ENCODE data around the gene CAPS. TPM values are rescaled to one million over a fixed set of nuclear protein-coding genes. Genes with fewer than 3 reads are reported as not detected.

CAPS gene
- total RNA-seq, 1 donor from 2014 or later: 21.6 TPM

GRCh38 chr19:5903624-5904351 is 10.3 kb upstream of the CAPS start, which contains the start of gene NDUFA11:
Gene NDUFA11 (minus strand): TSS chr19:5903790. CDS start chr19:5903708, 82 bp downstream.
- DNase-seq (peak; percentile 96), ATAC-seq (ENCODE audit: low read depth) (peak; percentile 57)
- H3K9me3 Mint-ChIP-seq: no peaks in the 10 kb centered on the region
- peaks cover 24% of the 10 kb centered on the region for H3K36me3 Mint-ChIP-seq (ENCODE audit: low read depth)
- CTCF ChIA-PET: interaction anchor here (1.1 to 1.3 kb wide), 2 partner anchors 64 to 100 kb away, joined by 3 to 6 read pairs; no protein-coding TSS in a partner anchor
- H3K4me3 Mint-ChIP-seq: peak within 1 kb of the TSS; percentile 95
- peak within 1 kb of the TSS; percentile 98 for H3K27ac Mint-ChIP-seq
- TF ChIP-seq, protein P1, sequence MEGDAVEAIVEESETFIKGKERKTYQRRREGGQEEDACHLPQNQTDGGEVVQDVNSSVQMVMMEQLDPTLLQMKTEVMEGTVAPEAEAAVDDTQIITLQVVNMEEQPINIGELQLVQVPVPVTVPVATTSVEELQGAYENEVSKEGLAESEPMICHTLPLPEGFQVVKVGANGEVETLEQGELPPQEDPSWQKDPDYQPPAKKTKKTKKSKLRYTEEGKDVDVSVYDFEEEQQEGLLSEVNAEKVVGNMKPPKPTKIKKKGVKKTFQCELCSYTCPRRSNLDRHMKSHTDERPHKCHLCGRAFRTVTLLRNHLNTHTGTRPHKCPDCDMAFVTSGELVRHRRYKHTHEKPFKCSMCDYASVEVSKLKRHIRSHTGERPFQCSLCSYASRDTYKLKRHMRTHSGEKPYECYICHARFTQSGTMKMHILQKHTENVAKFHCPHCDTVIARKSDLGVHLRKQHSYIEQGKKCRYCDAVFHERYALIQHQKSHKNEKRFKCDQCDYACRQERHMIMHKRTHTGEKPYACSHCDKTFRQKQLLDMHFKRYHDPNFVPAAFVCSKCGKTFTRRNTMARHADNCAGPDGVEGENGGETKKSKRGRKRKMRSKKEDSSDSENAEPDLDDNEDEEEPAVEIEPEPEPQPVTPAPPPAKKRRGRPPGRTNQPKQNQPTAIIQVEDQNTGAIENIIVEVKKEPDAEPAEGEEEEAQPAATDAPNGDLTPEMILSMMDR (IDR thresholded peaks at IDR 0.05): no peak
- H3K27me3 Mint-ChIP-seq: no peaks in the 10 kb centered on the region
- H3K4me1 Mint-ChIP-seq: peaks cover 38% of the 10 kb centered on the region
- POLR2A ChIA-PET: interaction anchor here (0.5 to 2.5 kb wide), 28 partner anchors 10 to 1689 kb away, joined by 3 to 34 read pairs (median 4); partner anchors contain the start of genes CATSPERD, FEM1A, KHSRP and LONP1
- intact Hi-C loops (cut with micrococcal nuclease): loop anchor here (1.0 to 10.0 kb wide), 11 partner anchors 75 to 1631 kb away; partner anchors contain the start of genes ALKBH7, CATSPERD, DUS3L and FEM1A

DNA sequence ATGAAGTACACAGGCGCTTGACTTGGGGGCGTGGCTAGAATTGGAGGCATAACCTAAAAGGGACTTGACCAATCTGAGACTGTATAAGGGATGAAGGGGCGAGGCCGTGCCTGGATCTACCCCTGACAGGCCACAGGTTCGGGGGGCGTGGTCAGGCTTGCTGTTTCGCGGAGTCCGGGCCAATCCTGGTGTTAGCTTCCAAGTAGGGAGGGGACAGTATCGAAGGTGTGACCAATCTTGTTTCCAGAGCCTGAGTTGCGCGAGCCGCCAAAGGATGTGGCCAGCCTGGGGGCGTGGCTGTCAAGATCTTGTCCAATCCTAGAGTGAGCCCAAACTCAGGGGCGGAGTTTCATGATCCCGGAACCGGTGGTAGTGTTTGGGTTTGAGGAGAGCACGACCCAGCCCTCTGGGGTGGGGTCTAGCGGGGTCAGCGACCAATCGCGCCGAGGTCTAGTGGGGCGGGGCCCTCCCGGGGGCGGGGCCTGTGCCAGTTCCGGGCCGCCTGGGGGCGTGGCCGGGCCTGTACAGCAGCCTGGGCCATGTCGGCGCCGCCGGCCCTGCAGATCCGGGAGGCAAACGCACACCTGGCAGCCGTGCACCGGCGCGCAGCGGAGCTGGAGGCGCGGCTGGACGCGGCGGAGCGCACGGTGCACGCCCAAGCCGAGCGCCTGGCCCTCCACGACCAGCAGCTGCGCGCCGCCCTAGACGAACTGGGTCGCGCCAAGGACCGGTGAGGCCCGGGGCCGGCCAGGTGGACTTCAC is 9.5 kb upstream of the CAPS start, which contains the start of gene VMAC:
VMAC (plus strand) TSS at position 521 of the 762 bp plus-strand sequence; CDS start at position 540, 19 bp downstream.
- Mint-ChIP-seq H3K4me3 (peak within 1 kb of the TSS; percentile 95), H3K27me3 (no peaks in the 10 kb centered on the region), H3K4me1 (peaks cover 38% of the 10 kb centered on the region), H3K36me3 (ENCODE audit: low read depth) (peaks cover 29% of the 10 kb centered on the region), H3K27ac (peak within 1 kb of the TSS; percentile 98), H3K9me3 (no peaks in the 10 kb centered on the region)
- intact Hi-C loops (cut with micrococcal nuclease): loop anchor here (1.0 to 10.0 kb wide), 10 partner anchors 74 to 1630 kb away; partner anchors contain the start of genes ALKBH7, CATSPERD, DUS3L and FEM1A
- ChIA-PET POLR2A (interaction anchor here (0.5 to 2.5 kb wide), 24 partner anchors 11 to 1474 kb away, joined by 3 to 34 read pairs (median 4); partner anchors contain the start of genes CATSPERD, FEM1A, KHSRP and LONP1), CTCF (interaction anchor here (1.1 to 1.3 kb wide), 2 partner anchors 63 to 101 kb away, joined by 3 to 6 read pairs; no protein-coding TSS in a partner anchor)
- TF ChIP-seq, protein P1 (IDR thresholded peaks at IDR 0.05): no peak
- ATAC-seq (ENCODE audit: low read depth) (peak; percentile 78), DNase-seq (peak; percentile 100)

- peak overlapping the region; percentile 95 for H3K4me3 Mint-ChIP-seq
- H3K27ac Mint-ChIP-seq: peak overlapping the region; percentile 41
- ATAC-seq (ENCODE audit: low read depth) (no peak), DNase-seq (no peak)
- peaks cover 33% of the 10 kb centered on the region for H3K4me1 Mint-ChIP-seq
- H3K36me3 Mint-ChIP-seq (ENCODE audit: low read depth): peaks cover 31% of the 10 kb centered on the region
- TF ChIP-seq, protein P1 (IDR thresholded peaks at IDR 0.05): no peak
- H3K27me3 Mint-ChIP-seq: no peaks in the 10 kb centered on the region
- ChIA-PET POLR2A (interaction anchor here (0.5 to 1.4 kb wide), 3 partner anchors 23 to 1753 kb away, joined by 3 to 5 read pairs (median 4); no protein-coding TSS in a partner anchor), CTCF (no interaction called here)
- H3K9me3 Mint-ChIP-seq: no peaks in the 10 kb centered on the region
- intact Hi-C loops (cut with micrococcal nuclease): loop anchor here (2.0 to 10.0 kb wide), 3 partner anchors 468 to 1630 kb away; partner anchors contain the start of genes ALKBH7, FEM1A and PNPLA6
Observed at GRCh38 chr19:5905114-5905778, 8.8 kb upstream of the CAPS start.

DNA sequence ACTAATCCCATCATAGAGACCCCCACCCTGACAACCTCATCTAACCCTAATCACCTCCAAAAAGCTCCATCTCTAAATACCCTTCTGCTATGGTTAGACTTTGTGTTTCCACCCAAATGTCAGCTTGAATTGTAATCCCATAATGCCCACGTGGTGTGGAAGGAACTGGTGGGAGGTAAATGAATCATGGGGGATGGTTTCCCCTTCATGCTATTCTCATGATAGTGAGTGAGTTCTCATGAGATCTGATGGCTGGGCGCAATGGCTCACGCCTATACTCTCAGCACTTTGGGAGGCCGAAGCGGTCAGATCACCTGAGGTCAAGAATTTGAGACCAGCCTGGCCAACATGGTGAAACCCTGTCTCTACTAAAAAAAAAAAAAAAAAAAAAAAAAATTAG is 6.8 kb upstream of the CAPS start:
- POLR2A ChIA-PET: no interaction called here
- no peak for DNase-seq
- Mint-ChIP-seq H3K4me3 (peak overlapping the region; percentile 2), H3K27me3 (no peaks in the 10 kb centered on the region), H3K9me3 (no peaks in the 10 kb centered on the region), H3K36me3 (ENCODE audit: low read depth) (peaks cover 27% of the 10 kb centered on the region), H3K4me1 (peaks cover 25% of the 10 kb centered on the region), H3K27ac (no peak overlapping the region)
- TF ChIP-seq, protein P1 (IDR thresholded peaks at IDR 0.05): no peak
- ATAC-seq (ENCODE audit: low read depth): no peak
- intact Hi-C loops (cut with micrococcal nuclease): loop anchor here (10.0 kb wide), 1 partner anchor 1628 kb away; the partner anchor contains the start of gene PNPLA6
- CTCF ChIA-PET: no interaction called here

All from activated B cell treated with CpG ODN at 0.5 μM for 24 hours (primary cell).